IPS DF 6.9 (cell line): ENCODE measurements around the gene DKKL1.

Source experiments
- DNase-seq: peaks from one replicate; pipeline ENCODE4 v3.0.0-alpha.2; 2013; ENCODE audit warnings: low read depth, low spot score
- H3K27ac ChIP-seq: one replicate; pipeline ENCODE4 v1.5.1; 2013; ENCODE audit warnings: low read length, control low read depth
- H3K27me3 ChIP-seq: 2 replicates; pipeline ENCODE4 v1.6.1; 2013; ENCODE audit warnings: mild to moderate bottlenecking, low read length; ENCODE audit not compliant: control insufficient read depth, insufficient read depth
- H3K36me3 ChIP-seq: 2 replicates; pipeline ENCODE4 v1.6.1; 2013; ENCODE audit warnings: low read length; ENCODE audit not compliant: control insufficient read depth, insufficient read depth
- H3K4me1 ChIP-seq: 2 replicates; pipeline ENCODE4 v1.6.1; 2013; ENCODE audit warnings: low read length; ENCODE audit not compliant: control insufficient read depth, insufficient read depth
- H3K4me3 ChIP-seq: 2 replicates; pipeline ENCODE4 v1.5.1; 2013; ENCODE audit warnings: mild to moderate bottlenecking, low read length
- H3K9me3 ChIP-seq: 2 replicates; pipeline ENCODE4 v1.6.1; 2013; ENCODE audit warnings: low read length, inconsistent platforms; ENCODE audit not compliant: control insufficient read depth, insufficient read depth
- WGBS: extraction: QIAGEN DNeasy Blood & Tissue Kit; methylation state at CpG from one replicate; pipeline ENCODE4 v1.1.7; 2013; ENCODE audit warnings: mixed read lengths, missing lambda C conversion rate; ENCODE audit not compliant: insufficient read length, insufficient coverage; 5-methylcytosine and 5-hydroxymethylcytosine counted together

Gene DKKL1

DNA sequence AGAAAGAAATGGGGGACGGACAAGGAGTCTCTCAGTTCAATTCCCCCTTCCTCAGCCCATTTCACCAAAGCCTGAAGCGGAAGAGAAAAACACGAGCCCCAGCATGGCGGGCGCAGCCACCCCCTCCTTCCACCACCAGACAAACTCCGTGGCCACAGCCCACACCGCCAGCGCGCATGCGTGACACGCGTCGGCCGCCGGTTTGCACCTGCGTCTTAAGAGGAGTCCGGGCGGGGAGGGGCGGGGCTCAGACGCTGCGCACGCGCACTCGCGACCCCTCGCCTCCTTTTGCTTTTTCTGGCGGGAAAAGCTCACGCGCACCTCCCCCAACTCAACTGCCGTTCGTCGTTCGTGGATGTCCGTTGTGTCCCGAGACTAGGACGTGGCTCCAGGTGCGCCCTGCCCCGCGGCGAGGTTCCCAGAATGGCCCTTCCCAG is 24.3 kb downstream of the DKKL1 start, which contains the start of gene KASH5:
Gene KASH5, plus strand, starts transcription at position 314 of the 437 bp plus-strand sequence. CDS start 2,635 bp downstream, outside the sequence.
- Histone ChIP-seq H3K4me3 (no peak within 1 kb of the TSS), H3K27me3 (no peaks in the 10 kb centered on the region)

DNA sequence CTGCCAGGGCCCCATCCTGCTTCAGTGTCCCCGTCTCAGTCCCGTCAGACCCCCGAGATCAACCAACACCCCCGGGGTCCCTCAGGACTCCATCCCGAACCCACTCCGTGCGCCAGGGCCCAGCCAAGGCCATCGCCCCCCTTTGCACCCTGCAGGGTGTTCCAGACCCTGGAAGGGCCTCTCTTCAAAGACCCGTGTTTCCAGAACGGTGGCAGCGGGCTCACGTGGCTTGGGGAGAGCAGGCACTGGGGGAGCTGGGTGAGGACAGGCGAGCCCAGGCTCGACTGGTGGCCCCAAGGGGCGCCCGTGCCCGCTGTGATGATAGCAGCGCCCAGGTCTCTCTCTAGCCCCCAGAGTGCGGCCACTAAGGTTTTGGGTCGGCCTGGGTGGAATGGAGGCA is 25.7 kb downstream of the DKKL1 start:
- no peaks in the 10 kb centered on the region; the same call in 1 of the 2 replicates for H3K4me1 ChIP-seq
- H3K36me3 ChIP-seq: no peaks in the 10 kb centered on the region
- no peak for DNase-seq
- no peak overlapping the region for H3K27ac ChIP-seq
- no CpG with 5 or more reads among the region's 20 CpGs for WGBS
- H3K9me3 ChIP-seq: no peaks in the 10 kb centered on the region
- H3K27me3 ChIP-seq: no peaks in the 10 kb centered on the region
- no peak overlapping the region for H3K4me3 ChIP-seq

More for the DNA sequence above, 24.3 kb downstream of the DKKL1 start, which contains the start of gene KASH5:
- no peak within 1 kb of the TSS for H3K27ac ChIP-seq
- no peak for DNase-seq
- no CpG with 5 or more reads among the region's 40 CpGs for WGBS
- no peaks in the 10 kb centered on the region for H3K36me3 ChIP-seq
- H3K9me3 ChIP-seq: no peaks in the 10 kb centered on the region
- no peaks in the 10 kb centered on the region; the same call in 1 of the 2 replicates for H3K4me1 ChIP-seq

DNA sequence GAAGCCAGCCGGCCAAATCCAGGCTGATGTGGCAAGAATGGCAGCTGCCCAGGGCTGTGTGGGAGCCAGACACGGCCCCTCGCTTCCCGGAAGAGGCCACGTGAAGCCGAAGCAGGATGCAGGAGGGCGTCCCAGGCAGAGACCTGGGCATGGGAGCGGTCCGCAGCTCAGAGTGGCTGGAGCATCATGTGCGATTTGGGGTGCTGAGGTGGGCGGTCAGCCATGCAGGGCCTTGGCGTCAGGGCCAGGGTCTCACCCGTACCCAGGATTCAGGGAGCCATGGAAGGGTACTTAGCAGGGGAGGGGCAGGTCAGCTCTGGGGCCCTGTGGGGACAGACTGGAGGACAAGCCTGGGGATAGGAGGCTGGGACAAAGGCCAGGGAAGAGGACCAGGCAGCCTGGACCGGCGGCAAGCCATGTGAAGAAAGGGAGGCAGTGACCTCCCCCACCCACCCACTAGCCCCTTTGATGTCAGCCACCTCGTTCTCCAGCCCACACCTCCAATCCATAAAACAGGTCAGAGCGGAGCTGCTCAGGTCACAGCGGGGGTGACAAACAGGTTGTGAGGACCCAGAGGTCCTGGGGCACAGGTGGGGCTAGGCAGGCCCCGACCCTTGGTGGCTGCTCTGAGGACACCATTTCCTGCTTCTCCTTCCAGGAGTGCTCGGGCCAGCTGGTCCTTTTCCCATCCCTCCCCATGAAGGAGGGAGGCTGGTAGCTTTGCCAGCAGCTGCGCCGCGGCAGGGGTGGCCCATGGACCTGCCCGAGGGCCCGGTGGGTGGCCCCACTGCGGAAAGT is 26.7 kb downstream of the DKKL1 start:
- no peak for DNase-seq
- Histone ChIP-seq H3K4me3 (no peak overlapping the region), H3K27me3 (no peaks in the 10 kb centered on the region), H3K27ac (no peak overlapping the region), H3K4me1 (no peaks in the 10 kb centered on the region; the same call in 1 of the 2 replicates), H3K9me3 (no peaks in the 10 kb centered on the region), H3K36me3 (no peaks in the 10 kb centered on the region)
- no CpG with 5 or more reads among the region's 26 CpGs for WGBS

- no CpG with 5 or more reads among the region's 9 CpGs for WGBS
- no peak overlapping the region for H3K4me3 ChIP-seq
- DNase-seq: no peak
- no peaks in the 10 kb centered on the region; the same call in 1 of the 2 replicates for H3K4me1 ChIP-seq
- no peaks in the 10 kb centered on the region for H3K36me3 ChIP-seq
- no peaks in the 10 kb centered on the region for H3K9me3 ChIP-seq
- no peaks in the 10 kb centered on the region for H3K27me3 ChIP-seq
- no peak overlapping the region for H3K27ac ChIP-seq
Observed at GRCh38 chr19:49390929-49391359, 27.3 kb downstream of the DKKL1 start.

DNA sequence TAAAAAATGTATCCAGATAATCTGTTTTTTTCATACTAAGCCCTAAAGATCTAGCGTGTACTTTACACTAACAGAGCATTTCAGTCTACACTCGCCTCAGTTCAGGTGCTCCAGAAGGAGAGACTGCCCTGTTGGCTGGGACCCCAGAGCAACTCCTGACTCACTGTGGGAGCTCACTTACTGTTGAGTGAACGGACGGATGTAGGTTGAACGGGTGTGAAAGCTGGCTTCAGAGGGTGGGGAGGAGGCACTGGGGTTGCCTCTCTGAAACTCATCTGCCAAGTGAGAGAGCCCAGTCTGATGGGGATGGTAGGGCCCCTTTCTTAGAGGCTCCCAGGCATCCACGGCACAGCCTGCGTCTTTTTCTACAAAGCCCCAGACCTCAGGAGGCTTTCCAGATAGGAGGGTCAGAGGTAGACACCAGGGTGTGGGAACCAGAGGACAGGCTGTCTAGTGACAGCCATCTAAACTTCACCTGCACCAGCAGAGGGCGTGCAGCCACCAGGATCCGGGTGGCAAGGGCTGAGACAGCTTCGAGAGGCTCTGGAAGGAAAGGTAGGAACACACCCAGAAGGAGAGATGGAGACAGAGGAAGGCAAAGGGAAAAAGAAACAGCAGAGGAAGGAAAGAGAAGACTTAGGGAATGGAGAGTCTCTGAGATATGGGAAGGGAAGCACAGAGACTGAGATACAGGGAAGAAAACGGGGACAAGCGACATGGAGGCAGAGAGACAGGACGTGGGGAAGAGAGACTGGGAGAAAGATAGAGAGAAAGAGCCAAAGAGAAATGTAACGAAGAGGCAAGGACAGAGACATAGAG is 28.1 kb downstream of the DKKL1 start:
- Histone ChIP-seq H3K27ac (no peak overlapping the region), H3K4me1 (no peaks in the 10 kb centered on the region; the same call in 1 of the 2 replicates), H3K9me3 (no peaks in the 10 kb centered on the region), H3K27me3 (no peaks in the 10 kb centered on the region), H3K36me3 (no peaks in the 10 kb centered on the region), H3K4me3 (no peak overlapping the region)
- WGBS: no CpG with 5 or more reads among the region's 14 CpGs
- DNase-seq: peak; percentile 72

DNA sequence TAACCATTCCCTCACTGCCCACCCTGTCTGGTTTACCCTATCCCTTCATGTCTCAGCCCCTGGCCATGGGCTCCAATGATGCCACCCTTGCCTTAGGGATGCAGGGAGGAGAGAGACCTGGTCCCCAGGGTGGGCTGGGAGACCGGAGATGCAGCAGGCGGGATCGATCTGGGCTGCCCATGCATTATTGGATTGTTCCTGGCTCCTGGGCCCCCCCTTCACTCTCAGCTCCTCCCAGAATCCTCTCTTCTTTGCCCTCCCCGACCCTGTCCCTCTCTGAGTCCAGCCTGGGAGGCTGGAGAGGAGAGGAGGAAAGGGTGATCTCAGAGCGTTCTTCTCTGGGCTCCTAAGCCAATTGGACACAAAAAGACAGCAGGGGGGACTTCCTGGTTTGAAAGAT is 30.2 kb downstream of the DKKL1 start:
- no peaks in the 10 kb centered on the region for H3K36me3 ChIP-seq
- H3K9me3 ChIP-seq: no peaks in the 10 kb centered on the region
- no peak for DNase-seq
- H3K4me1 ChIP-seq: peaks cover 3% of the 10 kb centered on the region
- H3K4me3 ChIP-seq: no peak overlapping the region
- H3K27ac ChIP-seq: no peak overlapping the region
- H3K27me3 ChIP-seq: no peaks in the 10 kb centered on the region
- no CpG with 5 or more reads among the region's 5 CpGs for WGBS

GRCh38 chr19:49395581-49396407 is 32.1 kb downstream of the DKKL1 start:
- Histone ChIP-seq H3K27ac (no peak overlapping the region), H3K36me3 (no peaks in the 10 kb centered on the region), H3K9me3 (no peaks in the 10 kb centered on the region), H3K27me3 (no peaks in the 10 kb centered on the region), H3K4me1 (peaks cover 3% of the 10 kb centered on the region), H3K4me3 (no peak overlapping the region)
- DNase-seq: no peak
- no CpG with 5 or more reads among the region's 15 CpGs for WGBS

- no CpG with 5 or more reads among the region's 8 CpGs for WGBS
Observed at GRCh38 chr19:49396738-49397505, 33.2 kb downstream of the DKKL1 start.

DNA sequence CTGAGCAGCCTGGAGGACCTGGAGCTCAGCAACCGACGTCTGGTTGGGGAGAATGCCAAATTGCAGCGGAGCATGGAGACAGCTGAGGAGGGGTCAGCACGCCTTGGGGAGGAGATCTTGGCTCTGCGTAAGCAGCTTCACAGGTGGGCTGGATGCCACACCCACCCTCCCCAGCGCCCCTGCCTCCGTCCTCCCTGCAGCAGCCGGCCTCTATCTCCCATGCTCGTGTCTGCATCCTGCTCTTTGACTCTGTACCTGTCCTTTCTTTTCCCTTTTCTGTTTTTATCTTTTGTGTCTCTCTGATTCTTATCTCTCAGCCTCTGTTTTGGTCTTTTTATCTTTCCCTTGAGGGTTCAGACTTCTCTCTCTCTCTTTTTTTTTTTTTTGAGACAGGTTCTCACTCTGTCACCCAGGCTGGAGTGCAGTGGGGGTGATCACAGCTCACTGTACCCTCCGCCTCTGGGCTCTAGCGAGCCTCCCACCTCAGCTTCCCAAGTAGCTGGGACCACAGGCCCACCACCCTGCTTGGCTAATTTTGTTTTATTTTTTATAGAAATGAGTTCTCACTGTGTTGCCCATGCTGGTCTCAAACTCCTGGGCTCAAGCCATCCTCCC is 34.4 kb downstream of the DKKL1 start:
- Histone ChIP-seq H3K4me1 (peaks cover 3% of the 10 kb centered on the region), H3K27ac (no peak overlapping the region), H3K27me3 (no peaks in the 10 kb centered on the region), H3K4me3 (no peak overlapping the region), H3K36me3 (no peaks in the 10 kb centered on the region), H3K9me3 (no peaks in the 10 kb centered on the region)
- no CpG with 5 or more reads among the region's 11 CpGs for WGBS
- DNase-seq: no peak

More at GRCh38 chr19:49396738-49397505, 33.2 kb downstream of the DKKL1 start:
- Histone ChIP-seq H3K27ac (no peak overlapping the region), H3K27me3 (no peaks in the 10 kb centered on the region), H3K9me3 (no peaks in the 10 kb centered on the region), H3K4me3 (no peak overlapping the region), H3K36me3 (no peaks in the 10 kb centered on the region), H3K4me1 (peaks cover 3% of the 10 kb centered on the region)
- DNase-seq: no peak
